ENCODE results near the gene UROC1. TPM values are rescaled to one million over a fixed set of nuclear protein-coding genes. Genes with fewer than 3 reads are reported as not detected.

Gene UROC1
- total RNA-seq, 2 donors from 2014 or later: not detected

DNA sequence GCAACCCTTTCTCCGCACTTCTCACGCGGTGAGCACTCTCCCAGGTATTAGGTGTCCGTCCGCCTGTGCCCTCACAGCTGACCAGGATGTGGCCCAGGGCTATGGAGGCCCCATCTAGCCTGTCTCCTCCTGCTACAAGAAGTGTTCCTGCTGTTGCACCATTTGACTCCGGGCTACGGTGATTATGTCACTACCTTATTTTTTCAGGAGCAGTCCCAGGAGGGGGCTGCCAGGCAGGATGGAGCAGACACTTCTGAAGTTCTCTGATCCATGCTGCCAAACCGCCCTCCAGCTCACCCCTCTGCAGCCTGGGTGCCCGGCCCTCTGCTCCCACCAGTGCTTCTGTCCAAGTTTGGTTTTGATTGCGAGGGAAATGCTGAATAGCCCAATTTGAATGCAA, 78.8 kb downstream of the UROC1 start:
- Histone ChIP-seq H3K4me3 (no peak overlapping the region), H3K4me1 (no peaks in the 10 kb centered on the region), H3K36me3 (replicated peaks in 1 of 2; ENCODE audit: insufficient read depth in 1 of 2, low read depth in 2 of 2) (peaks cover 0 to 12% of the 10 kb centered on the region in 2 donors), H3K9me3 (no peaks in the 10 kb centered on the region), H3K27ac (no peak overlapping the region), H3K27me3 (no peaks in the 10 kb centered on the region)
- TF ChIP-seq, protein P1, sequence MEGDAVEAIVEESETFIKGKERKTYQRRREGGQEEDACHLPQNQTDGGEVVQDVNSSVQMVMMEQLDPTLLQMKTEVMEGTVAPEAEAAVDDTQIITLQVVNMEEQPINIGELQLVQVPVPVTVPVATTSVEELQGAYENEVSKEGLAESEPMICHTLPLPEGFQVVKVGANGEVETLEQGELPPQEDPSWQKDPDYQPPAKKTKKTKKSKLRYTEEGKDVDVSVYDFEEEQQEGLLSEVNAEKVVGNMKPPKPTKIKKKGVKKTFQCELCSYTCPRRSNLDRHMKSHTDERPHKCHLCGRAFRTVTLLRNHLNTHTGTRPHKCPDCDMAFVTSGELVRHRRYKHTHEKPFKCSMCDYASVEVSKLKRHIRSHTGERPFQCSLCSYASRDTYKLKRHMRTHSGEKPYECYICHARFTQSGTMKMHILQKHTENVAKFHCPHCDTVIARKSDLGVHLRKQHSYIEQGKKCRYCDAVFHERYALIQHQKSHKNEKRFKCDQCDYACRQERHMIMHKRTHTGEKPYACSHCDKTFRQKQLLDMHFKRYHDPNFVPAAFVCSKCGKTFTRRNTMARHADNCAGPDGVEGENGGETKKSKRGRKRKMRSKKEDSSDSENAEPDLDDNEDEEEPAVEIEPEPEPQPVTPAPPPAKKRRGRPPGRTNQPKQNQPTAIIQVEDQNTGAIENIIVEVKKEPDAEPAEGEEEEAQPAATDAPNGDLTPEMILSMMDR (IDR thresholded peaks at IDR 0.05): no peak
- TF ChIP-seq POLR2A (IDR thresholded peaks at IDR 0.05): no peak
- no peak for ATAC-seq
- WGBS, 2 donors: 96 to 97% methylated on average over 10 of the region's 10 CpGs
- intact Hi-C loops (cut with DNase I): no loop called here
- DNase-seq: no peak

GRCh38 chr3:126438186-126438585, 79.4 kb downstream of the UROC1 start:
- no peaks in the 10 kb centered on the region for H3K27me3 ChIP-seq
- peak in 1 of 4 donors; percentile 4 for DNase-seq
- WGBS, 2 donors: 64 to 68% methylated on average over 8 of the region's 8 CpGs

DNA sequence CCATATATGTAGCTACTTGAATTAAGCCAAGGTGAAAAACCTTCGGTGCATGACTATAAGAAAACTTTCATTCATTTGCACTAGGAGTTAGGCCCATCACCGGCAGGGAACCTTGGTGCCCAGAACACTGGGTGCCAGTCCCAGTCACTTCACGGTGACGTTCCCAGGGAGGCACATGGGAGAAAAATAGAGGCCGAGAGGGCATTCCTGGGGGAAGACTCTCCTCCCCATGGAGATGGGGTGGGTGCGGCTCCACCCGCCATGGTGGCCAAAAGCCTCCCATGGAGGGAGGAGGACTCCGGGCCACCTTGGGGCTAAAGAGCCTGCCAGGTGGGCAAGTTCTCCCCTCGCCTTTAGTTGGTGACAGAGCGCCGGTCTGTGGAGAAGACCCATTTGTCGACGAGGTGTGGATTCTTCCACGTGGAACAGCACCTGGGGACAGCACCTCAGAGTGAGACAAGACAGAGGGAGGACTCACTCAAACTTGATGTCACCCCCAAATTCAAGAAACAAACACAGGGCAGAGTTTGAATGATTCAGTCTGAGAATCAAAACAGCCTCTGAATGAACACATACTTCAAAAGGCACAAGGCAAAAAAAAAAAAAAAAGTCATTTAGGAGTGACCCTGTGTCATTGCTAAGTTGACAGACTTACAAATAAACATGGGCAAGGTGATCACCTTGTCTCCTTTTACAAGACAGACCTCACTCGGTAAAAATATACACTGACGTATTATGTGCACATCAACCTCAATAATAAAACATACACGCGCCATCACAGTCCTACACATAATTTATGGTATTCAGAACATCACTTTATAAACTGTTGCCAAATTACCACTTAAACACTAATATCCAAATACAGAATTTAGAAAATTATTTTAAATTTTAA, 80.5 kb downstream of the UROC1 start:
- Histone ChIP-seq H3K9me3 (no peaks in the 10 kb centered on the region), H3K36me3 (replicated peaks in 1 of 2; ENCODE audit: insufficient read depth in 1 of 2, low read depth in 2 of 2) (peaks cover 0 to 12% of the 10 kb centered on the region in 2 donors), H3K4me3 (no peak overlapping the region), H3K27ac (no peak overlapping the region), H3K4me1 (no peaks in the 10 kb centered on the region), H3K27me3 (no peaks in the 10 kb centered on the region)
- TF ChIP-seq POLR2A (IDR thresholded peaks at IDR 0.05): no peak
- TF ChIP-seq, protein P1 (IDR thresholded peaks at IDR 0.05): no peak
- 90 to 93% methylated on average over 18 of the region's 18 CpGs for WGBS, 2 donors
- no peak for DNase-seq
- intact Hi-C loops (cut with DNase I): no loop called here
- ATAC-seq: no peak

More at GRCh38 chr3:126438186-126438585, 79.4 kb downstream of the UROC1 start:
- H3K4me1 ChIP-seq: no peaks in the 10 kb centered on the region
- no peak for ATAC-seq
- no peak overlapping the region for H3K4me3 ChIP-seq
- intact Hi-C loops (cut with DNase I): no loop called here
- H3K36me3 ChIP-seq (replicated peaks in 1 of 2; ENCODE audit: insufficient read depth in 1 of 2, low read depth in 2 of 2): peaks cover 0 to 12% of the 10 kb centered on the region in 2 donors
- H3K9me3 ChIP-seq: no peaks in the 10 kb centered on the region
- H3K27ac ChIP-seq: no peak overlapping the region
- TF ChIP-seq, protein P1 (IDR thresholded peaks at IDR 0.05): no peak
- no peak for TF ChIP-seq POLR2A (IDR thresholded peaks at IDR 0.05)

DNA sequence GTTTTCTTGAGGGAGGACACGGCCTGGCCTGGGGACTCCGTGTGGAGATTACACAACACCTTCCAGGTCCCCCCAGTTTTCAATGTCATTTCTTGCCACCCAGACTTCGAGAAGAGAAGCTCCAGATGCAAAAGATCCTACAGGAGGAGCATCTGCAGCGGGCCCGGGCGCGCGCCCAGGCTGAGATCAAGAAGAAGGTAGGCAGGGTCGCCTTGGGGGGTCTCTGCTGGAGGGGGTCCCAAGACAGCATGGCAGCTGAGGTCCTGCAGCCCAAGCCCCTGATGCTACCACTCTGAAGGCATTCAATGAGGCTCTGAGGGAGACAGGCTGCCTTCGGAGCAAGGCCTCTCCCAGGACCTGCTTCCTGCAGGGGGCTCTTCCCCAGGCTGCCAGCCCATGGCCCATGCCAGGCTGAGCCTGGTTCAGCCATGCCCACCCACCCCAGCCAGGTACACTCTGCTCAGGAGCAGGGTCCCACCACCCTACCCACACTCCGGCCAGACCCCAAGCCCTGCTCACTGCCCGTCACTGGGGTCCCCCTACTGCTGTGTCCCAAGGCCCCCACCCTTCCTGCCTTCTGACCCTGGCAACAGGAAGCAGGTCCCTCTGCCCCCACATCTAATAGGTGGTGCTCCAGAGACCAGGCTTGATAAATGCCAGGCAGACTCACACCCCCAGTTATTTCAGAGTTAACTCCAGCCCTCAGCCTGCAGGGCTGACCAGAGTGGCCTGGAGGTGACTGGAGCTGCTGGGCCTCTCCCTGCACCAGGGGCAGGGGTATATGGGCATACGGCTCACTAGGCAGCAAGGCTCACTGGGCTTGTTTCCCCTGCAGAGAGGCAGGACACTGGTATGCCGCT, 81.9 kb downstream of the UROC1 start:
- Histone ChIP-seq H3K4me3 (no peak overlapping the region), H3K36me3 (replicated peaks in 1 of 2; ENCODE audit: insufficient read depth in 1 of 2, low read depth in 2 of 2) (peaks cover 0 to 12% of the 10 kb centered on the region in 2 donors), H3K27ac (no peak overlapping the region), H3K9me3 (no peaks in the 10 kb centered on the region), H3K27me3 (no peaks in the 10 kb centered on the region), H3K4me1 (no peaks in the 10 kb centered on the region)
- 89 to 98% methylated on average over 9 to 13 of the region's 14 CpGs for WGBS, 2 donors
- DNase-seq (no peak), ATAC-seq (no peak)
- intact Hi-C loops (cut with DNase I): no loop called here
- TF ChIP-seq, protein P1 (IDR thresholded peaks at IDR 0.05): no peak
- TF ChIP-seq POLR2A (IDR thresholded peaks at IDR 0.05): no peak

Measured in body of pancreas (tissue), 4 donors.